Stimulated activated CD4-positive, alpha-beta T cell treated with anti-CD3 and anti-CD28 coated beads, Interleukin-2, amount 100 ng/mL, for 4 hours (primary cell): ENCODE measurements around the gene PITX3.

Experiments
- DNase-seq: peaks from one replicate; pipeline ENCODE4 v3.0.0-alpha.2; 2020; ENCODE audit warnings: low read depth

The PITX3 gene

DNA sequence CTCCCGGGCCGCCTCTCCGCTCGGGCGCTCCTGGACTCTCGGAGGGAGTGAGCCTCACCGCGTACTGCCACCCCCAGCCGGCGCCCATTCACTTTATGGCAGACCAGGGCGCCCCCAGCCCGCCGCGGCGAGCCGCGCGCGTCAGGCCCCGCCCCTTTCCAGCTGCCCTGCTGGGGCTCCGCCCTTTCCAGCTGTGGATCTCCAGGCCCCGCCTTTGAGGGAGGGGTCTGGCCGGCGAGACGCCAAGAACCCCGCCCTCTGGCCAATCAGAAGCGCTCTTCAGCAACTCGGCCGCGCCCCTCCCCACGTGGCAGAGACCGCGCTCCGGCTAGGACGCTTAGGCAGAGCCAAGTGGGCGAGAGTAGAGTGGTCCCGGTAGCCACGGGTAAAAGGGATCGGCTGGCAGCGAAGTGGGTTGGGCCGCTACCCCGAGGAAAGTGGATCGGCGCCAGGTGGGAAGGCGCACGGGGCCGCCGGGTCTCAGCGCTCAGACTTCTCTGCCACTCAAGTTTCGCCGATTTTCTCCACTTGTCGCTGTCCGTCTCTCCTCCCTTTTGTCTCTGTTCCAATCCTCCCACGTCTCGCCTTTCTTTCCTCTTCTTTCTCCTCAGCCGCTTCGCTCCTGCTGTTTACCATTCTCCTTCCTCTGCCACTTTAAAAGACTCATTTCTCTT, at the start of gene PITX3:
TSS of gene PITX3 (minus strand) at position 69 of the 674 bp plus-strand sequence. CDS start 9,432 bp downstream, outside the sequence.
- DNase-seq, result peak; percentile 84

DNA sequence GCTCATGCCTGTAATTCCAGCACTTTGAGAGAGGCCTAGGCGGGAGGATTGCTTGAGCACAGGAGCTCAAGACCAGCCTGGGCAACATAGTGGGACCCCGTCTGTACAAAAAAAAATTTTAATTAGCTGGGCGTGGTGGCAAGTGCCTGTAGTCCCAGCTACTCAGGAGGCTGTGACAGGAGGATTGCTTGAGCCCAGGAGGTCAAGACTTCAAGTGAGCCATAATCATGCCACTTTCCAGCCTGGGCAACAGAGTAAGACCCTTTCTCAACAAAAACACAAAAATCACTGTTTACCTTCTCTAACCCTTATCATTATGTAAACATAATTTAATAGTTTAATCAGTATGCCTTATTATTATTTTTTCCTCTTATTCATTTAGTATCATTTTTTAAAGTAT, 48.5 kb upstream of the PITX3 start:
- DNase-seq, result no peak

DNA sequence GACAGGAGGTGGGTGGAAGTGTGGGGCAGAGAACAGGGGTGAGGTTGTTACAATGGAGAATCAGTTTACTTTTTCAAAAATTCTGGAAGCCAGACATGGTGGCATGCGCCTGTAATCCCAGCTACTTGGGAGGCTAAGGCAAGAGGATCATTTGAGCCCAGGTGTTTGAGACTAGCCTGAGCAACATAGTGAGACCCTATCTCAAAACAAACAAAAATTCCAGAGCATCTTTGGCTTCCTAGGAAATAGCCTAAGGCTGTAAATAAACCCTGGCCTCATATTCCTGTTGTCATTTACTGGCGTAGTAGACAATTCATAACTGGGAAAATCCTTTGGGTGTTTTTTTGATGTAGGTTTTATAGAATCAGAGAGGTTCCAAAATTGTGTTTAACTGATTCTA, 48.0 kb upstream of the PITX3 start:
- DNase-seq, result no peak

DNA sequence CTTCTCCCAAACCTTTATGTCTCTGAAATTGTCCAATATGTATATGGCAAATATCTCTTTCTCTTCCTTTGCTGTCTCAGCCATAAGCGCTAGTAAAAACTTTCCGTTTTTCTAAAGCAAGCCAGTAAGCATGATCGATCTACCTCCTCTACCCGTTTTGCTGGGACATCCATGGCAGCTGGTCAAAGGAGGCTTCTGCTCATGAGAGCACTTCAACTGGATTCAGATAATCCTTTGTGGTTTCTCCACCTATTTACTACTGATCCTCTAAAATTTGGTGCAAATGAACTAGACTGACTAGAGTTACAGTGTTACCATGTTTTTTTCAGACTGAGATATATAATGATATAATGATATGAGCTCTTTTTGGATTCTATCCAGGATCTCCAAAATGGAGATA, 46.7 kb upstream of the PITX3 start:
- DNase-seq, result no peak

DNA sequence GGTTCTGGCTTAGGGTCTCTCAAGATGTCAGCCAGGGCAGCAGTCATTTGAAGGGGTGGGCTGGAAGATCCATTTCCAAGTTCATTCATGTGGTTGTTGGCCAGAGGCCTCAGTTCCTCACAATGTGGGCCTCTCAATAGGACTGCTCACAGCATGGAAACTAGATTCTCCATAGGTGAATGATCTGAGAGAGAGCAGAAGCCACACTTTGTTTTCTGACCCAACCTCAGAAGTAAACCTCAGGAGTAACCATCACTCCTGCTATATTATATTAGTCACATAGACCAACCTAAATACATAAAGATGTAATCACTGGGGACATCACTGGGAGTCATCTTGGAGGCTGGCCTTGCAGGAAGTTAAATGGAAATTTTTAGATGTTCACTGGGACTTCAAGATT, 46.2 kb upstream of the PITX3 start:
- no peak for DNase-seq

DNA sequence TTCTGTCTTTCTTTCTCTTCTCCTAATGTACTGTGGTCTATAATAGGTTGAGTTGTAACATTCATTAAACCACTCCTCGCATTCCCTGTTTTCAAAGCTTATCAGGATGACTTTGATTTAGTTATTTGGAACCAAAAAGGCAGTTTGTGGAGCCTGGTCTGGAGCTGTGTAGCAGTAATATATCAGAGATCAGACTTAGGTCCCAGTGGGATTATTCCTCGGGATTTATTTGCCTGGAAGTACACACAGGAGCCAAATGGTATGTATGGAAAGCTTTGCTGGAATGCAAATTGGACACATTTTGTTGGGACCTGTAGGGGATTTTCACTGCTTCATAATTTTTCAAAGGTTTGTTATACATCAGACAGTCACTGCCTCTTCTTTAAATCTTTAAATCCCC, 44.9 kb upstream of the PITX3 start:
- DNase-seq, result no peak

DNA sequence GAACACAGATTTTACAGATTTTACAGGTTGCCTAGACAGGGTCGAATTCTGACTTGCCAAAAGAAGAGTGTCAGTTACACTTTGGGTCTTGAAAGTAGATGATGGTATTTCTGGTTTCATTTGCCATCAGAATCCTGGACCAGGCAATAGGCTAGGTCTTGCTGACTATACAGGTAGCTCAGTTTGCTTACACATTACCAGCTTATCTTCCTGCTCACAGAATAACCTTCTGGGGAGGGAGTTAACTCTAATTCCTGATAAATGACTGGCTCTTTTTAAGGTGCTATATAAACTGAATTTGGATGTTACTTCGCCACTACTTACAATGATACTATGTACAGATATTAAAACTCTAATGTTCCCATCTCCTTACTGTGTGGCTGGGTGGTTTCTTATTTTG, 43.8 kb upstream of the PITX3 start:
- DNase-seq, result no peak

DNA sequence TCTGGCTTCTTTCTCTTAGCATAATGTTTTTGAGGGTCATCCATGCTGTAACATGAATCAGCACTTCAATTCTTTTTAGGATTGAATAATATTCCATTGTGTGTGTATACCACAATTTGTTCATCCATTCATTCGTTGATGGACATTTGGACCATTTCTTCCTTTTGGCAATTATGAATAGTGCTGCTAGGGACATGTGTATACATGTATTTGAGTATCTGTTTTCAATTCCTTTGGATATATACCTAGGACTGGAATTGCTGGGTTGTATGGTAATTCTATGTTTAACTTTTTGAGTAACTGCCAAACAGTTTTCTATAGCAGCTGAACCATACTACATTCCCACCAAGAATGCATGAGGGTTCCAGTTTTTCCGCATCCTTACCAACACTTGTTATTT, 43.2 kb upstream of the PITX3 start:
- no peak for DNase-seq

DNA sequence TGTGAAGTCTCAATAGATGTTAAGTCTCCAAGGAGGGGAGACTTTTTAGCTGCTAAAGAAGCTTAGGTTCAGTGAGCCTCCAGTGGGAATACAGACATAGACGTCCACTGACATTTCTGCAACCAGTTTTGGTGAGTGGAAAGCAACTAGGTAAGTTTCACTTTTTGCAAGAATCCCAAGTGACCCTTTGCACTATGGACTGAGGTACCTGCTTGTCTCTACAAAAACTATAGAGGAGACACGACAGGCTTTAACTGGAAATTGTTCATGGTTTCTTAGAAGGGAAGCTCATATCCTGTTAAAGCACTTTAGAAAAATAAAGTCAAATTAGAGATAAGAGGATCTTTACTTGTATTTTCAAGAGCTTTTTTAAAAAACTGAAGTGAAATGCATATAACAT, 42.6 kb upstream of the PITX3 start:
- no peak for DNase-seq

DNA sequence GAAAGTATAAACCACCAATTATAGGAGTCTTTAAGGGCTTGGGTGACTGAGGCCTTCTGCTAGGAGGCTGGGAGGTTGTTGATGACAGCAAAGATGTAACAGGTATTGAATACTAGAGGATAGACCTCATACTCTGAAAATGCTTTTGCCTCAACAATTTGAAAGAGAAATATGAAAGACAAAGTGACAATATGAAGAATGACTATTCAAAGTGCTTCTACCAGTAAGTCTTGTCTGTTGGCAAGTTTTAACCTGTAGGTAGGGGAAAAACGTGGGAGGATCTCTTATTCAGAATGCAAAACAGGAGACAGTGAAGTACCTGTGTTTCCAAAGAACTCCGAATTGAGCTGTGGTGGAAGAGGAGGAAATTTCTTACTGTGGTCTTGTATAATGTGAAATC, 42.2 kb upstream of the PITX3 start:
- no peak for DNase-seq

DNA sequence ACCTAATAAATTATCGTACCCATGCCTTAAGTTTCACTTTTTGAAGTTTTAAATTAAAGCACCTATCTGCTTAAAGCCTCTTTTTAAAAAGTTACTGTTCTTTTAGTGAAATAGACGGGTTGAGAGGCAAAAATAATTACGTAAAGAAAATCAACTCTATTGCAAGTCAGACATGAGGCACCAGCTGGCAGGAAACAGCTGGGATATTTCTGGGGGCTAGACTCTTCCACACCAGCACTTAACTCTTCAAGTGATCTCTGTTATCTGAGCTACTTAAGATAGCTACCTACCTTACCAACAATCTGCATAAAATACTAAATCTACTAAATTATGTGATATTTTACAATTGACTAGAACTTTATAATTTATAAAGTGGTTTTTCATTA, 39.8 kb upstream of the PITX3 start:
- DNase-seq, result no peak

DNA sequence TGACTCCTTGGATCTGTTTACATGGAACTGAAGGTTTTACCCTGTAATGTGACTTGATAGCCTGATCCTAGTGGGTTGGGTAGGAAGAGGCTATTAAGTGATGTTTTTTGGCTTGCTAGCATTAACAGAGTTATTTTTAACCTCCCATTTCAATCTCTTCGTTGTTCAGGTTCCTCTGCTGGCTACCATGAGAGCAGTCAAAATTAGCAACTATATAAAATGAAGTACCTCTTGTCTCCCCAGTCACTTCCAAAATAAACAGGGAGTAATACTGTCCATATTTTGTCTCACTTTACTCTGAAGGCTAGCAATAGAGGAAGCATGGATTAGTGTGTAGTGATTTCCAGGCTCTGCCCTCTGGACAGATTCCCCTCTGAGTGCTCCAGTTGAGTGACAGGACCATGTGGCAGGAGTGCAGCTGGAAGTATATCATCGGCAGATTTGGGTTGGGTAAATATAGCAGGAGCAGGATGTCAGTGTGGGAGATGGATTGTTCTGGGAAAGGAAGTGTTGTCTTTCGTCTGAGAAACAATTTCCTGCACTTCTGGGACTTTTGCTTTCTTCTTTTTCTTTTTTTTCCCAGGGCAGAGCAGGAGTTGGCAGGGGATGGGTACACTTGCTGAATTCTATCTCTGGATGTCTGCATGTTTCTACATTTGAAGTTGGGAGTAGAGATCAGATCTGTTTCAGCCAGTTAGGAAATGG, 39.2 kb upstream of the PITX3 start:
- no peak for DNase-seq

DNA sequence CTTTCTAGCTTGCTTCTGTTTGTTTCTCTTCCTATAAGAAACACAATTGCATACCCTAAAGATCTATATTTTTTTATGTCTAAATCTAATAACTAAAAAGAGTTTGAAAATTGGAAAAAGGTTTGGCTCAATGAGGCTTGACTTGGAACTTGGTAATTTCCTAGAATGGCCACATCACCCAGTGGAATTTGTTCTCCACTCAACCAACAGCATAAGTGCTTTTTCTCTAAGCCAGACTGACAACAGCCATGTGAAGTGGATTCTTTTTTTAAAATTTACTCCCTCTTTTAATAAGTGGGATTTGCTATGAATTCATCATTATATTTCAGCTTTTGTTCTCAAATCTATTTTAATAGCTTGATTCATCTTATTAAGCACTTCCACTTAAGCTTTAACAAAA, 37.8 kb upstream of the PITX3 start:
- no peak for DNase-seq

DNA sequence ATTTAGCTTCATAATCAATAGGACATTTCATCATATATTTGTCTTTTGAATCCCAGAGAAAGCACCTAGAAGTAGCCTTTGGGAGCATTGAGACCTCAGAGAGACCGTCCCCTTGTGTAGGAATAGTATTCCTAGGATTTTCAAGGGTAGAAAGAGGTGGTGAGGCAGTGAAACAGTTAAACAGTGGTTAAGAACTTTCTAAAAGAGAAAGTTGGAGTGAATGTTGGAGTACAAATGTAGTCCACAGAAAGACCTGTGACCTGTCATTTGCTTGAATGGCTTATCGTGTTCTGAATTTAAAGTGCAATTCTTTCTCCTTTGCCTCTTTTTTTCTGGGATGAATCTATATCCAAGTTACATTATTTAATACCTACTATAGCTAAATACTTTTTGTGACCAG, 34.0 kb upstream of the PITX3 start:
- DNase-seq, result no peak

DNA sequence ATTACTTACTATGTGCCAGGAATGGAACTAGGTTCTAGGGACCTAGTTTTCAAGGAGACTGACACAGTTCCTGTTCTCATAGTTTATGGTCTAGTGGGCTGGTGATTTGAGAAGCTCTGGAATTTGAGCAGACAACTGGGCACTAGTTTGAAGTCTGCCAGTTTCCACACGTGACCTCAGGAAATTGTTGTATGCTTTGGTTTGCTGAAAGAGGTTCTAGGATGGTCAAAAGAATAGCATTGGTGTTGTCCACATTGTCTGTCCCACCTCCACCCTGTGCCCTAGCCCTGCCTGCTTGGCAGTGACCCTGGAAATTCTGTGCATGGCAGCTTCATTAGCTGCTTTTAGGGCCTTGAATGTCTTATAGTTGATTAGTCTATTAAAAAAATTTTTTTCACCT, 32.8 kb upstream of the PITX3 start:
- no peak for DNase-seq

DNA sequence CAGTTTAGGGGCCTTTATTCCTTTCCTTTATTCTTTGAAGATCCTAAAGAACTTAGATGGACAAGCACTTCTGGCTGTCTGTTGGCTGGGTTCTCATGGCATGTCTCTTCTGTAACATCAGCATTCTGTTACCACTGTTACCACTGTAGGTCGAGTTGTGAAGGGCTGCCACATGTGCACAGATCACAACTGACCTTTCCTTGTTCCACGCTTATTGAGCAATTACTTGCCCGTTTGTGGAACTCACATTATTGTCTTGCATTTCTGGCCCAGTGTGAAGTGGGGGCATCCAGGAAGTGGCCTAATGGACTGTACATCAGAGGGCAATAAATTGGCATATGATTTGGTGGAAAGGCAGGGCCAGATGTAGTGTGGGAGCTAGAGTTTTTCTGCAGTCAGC, 27.7 kb upstream of the PITX3 start:
- DNase-seq, result no peak

DNA sequence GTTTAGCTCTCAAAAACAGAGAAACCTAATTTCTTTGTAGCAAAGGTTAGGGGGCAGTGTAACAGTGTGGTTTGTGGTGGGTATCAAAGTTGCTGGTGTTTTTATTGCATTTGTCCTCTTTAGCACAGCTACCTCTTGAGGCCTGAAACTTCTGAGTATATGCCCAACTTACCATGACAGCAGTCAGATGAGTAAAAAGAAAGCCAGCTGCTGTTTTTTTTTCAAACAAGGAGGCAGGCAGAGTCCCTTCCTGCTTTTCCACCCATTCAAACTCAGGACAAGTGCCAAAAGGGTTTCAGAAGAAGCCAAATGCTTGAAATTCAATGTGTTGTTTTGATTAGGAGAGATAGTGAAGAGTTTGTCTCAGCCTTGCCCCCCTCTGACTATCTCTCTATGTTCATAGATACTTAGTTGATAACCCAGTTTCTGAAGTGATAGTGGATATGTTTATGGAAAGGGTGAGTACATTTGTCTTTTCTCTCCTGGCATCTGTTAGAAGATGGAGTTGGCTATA, 27.1 kb upstream of the PITX3 start:
- no peak for DNase-seq

DNA sequence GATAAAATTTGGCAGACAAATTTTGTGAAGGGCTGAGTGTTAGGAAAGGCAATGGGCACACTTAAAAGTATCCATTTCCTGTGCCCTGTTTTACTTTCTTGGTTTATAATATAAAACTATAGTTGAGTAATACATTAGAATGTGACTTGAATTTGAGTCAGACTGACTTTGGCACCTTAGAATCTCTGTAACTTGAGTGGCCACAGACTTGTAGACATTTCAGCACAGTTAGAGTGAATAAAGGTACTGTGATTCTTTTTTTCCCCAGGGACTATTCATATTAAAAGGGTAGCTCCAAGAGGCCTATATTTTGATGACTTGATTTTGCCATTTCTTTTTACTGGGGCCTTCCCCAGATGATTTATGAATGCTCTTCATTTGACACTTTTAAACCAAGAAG, 26.4 kb upstream of the PITX3 start:
- no peak for DNase-seq

DNA sequence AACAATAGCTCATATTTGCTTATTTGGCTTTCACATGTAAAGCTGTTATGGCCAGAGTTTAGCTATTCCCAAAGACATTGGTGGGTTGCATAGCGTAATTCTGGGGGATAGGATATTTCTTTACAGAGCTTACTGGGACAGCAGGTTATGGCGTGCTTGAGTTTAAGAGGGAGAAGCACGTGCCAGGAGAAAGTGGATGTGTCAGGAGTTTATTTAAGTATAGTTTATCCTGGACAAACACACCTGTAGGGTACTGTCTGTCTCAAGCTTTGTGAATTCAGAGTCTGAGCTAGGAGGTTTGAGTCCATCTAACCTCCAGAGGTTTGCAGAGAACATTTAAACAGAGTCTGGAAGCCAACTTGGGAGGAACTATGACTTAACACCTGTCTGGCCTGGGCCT, 25.4 kb upstream of the PITX3 start:
- no peak for DNase-seq

DNA sequence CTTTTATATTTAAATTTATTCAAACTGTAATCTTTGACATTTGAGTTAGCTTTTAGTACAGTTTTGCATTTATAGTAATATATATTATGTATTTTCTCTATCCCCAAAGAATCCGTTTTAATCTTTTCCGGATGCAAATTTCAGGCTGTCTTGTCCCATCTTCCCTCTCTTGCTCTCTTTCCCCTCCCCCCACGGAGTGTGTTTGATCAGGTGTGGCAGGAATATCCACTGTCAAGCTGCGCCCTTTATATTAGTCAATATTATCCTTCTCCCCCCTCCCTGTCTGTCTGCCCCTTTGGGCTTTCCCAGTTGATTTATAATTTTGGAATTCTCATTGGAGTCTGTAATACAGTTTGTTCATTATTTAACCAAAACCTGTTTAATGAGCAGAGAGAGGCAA, 23.1 kb upstream of the PITX3 start:
- no peak for DNase-seq

DNA sequence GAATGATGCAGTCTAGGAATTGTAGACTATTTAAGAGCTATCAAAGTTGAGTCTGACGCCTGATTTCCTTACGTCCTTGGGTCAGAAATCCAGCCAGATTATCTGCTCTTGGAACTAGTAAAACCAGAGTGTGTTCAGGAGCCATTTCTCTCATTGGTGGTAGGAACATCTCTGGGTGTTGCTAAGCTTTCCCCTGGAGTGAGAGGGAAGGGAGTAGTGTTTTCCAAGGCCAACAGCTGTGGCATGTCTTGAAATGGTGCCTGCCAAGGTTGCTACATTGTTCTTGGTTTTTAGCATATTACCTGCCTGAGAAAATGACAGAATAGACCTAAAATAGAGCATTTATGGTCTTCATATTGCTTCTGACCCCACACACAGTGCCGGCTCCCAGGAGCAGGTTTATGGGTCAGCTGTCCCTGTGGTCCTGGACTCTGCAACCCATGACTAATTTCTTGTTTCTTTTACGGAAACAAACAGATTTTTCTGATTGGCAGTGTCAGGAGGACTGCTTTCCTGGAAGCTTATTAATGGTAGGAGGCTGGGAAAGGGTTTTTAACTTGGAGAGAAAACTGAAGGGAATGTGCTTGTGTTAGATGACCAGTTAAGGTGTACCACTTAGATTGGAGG, 21.5 kb upstream of the PITX3 start:
- no peak for DNase-seq

DNA sequence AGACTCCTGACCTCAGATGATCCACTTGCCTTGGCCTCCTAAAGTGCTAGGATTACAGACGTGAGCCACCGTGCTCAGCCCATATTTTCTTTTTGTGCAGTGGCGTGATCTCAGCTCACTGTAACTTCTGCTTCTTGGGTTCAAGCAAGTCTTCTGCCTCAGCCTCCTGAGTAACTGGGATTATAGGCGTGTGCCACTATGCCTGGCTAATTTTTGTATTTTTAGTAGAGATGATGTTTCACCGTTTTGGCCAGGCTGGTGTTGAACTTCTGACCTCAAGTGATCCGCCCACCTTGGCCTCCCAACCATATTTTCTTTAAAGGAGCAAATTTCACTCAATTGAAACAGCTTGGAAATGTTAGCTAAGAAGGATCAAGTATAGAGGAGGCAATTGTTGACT, 20.5 kb upstream of the PITX3 start:
- no peak for DNase-seq

DNA sequence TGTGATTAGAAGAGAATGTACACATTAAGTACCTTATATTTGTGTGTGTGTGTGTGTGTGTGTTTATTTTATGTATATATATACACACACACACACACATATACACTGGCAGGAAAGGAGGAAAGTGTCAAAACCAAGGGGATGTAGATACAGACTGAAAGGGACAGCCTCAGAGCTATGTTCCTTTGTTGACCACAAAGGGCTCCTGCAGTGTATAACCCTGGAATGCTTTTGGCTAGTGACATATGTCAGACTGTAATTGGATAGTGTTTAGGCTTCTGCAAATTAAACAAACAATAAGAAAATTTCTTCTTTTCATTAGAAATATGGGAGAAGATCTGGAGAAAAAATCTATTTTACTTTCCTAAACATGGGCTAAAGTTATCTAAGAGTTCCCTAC, 19.9 kb upstream of the PITX3 start:
- no peak for DNase-seq

DNA sequence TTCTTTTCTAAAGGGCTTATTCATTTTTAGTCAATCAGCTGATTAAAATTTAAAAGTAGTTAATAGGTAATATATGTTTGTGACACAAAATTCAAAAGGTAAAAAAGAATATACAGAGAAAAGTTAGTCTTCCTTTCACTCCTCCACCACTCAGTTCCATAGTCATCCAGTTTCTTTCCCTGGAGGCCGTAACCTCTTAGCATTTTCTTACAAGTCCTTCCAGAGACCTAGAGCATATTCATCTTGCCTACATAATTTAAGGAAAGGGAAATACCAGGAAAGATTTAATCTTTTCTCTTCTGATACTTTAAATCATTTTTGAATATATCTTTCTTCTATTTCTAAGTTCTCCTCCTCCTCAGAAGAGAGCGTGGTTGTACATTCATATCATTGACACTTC, 14.1 kb upstream of the PITX3 start:
- no peak for DNase-seq
